SHP77 treated with DMSO at 0.1 percent for 48 hours (cell line): ENCODE measurements around the gene SLC35B2.

Experiments
- DNase-seq: peaks from one replicate; lab custom pipeline; 2025; lab: John Stamatoyannopoulos, UW

Gene SLC35B2, protein sequence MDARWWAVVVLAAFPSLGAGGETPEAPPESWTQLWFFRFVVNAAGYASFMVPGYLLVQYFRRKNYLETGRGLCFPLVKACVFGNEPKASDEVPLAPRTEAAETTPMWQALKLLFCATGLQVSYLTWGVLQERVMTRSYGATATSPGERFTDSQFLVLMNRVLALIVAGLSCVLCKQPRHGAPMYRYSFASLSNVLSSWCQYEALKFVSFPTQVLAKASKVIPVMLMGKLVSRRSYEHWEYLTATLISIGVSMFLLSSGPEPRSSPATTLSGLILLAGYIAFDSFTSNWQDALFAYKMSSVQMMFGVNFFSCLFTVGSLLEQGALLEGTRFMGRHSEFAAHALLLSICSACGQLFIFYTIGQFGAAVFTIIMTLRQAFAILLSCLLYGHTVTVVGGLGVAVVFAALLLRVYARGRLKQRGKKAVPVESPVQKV

DNA sequence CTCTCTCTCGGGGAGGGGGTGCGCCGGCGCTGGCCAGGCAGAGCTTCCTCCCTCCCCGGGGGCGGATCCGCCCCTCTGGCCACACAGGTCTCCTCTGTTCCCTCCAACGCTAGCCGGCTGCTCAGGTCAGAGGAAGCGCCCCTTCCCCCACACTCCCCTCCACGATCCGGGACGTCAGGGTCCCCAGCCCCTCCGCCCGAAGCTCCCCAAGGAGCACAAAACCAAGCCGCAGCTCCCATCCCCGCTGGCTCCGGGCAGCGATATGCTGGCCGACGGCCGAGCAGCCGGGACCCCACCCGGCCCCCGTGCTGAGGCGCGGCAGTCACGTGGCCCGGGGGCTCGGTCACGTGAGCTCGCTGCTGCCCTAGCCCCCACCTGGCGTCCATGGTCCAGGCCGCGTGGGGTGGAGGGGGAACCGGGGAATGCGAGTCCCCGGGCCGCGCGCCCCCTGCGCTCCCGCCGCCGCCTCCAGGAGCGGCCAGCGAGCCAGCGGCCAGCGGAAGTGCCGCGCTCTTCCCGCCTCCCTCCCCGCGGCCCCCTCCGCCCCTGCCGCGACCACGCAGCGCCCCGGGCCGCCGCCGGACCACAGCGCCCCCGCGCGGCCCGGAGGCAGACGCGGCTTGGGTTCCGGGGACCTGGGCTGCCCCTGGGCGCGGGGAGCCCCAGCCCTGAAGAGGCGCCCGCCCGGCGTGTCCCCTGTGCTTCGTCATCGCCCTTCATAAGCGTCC lies at the start of gene SLC35B2:
Gene SLC35B2 (minus strand): TSS at position 504 of the 728 bp plus-strand sequence. CDS start 118 bp downstream, at position 386.
- no peak for DNase-seq

DNA sequence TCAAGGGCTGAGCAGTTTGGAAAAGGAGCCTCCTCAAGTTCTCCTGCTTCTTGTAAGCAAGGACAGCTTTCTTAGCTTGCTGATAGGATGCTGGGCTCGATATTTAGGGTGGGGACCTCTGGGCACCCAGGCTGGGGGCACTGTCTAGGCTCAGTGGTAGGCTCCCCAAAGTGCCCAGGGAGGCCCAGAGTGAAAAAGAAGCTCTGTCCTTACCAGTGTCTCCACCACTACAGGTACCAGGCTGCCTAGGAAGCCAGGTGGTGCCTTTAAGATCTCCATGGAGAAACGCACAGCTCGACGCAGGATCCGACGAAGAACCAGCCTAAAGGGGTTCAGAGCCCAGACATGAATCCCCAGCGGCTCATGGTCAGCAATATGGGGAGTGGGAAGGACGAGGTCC lies 49.4 kb upstream of the SLC35B2 start:
- DNase-seq, result no peak

DNA sequence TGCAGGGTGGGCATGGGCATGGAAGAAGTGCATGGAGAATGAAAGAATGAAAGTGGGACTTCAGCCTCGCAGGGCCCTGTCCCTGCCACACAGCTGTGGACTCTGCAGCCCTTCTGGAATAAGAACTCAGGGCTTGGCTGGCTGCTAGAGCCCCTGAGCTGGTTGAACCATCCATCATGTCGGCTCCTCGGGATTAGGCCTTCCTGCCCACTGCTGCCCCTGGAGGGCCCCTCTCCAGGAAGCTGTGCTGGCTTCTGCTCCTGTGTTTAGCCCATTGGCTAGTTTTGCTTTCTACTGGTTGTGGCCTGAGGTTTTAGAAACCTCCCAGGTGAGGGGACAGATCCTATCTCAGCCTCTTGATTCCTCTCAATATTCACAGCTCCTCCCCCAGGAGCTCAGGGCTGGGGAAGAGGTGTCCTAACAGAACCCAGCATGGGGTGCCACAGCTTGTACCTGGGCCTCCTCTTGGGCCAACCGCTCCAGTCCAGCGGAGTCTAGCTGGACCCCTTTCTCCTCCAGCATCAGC lies 47.9 kb upstream of the SLC35B2 start:
- DNase-seq, result no peak

DNA sequence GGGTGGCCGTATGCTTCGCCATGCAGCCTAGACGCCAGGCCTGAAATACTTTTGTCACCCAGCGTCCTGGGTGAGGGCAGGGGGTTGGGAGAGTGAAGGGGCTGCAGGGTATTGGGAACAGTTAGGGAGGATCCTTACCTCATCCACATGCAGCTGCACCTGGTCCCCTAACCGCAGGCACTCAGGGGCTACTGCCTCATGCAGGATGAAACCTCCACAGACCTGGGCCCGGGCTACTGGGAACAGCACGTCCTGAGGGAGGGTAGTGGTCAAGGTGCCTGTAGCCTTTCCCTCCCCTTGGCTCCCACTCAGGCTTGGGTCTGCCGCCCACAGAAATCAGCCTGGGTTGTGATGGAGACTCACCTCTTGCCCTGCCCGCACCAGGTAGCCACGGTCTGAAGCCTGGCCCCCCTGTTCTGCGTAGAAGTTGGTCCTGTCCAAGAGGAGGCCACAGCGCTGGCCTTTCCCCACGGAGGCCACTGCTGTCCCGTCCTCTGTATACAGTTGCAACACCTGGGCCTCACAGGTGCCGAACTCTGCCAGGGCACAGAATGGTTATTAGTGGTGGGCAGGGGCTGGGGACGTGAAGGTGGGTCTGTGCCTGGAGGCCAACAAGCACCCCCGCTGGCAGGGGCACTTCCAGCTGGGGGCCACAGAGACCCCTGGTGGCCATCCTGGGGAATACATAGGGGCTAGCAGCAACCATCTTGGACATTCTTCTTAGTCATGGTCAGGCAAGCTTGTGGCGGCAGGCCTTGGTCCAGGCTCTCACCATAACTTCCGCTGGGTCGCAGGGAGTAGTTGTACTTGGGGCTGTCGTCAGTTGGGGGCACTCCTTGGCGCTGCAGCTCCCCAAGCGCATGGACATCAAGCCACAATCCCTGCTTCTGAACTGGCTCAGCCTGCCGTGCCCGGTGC lies 47.2 kb upstream of the SLC35B2 start:
- no peak for DNase-seq

DNA sequence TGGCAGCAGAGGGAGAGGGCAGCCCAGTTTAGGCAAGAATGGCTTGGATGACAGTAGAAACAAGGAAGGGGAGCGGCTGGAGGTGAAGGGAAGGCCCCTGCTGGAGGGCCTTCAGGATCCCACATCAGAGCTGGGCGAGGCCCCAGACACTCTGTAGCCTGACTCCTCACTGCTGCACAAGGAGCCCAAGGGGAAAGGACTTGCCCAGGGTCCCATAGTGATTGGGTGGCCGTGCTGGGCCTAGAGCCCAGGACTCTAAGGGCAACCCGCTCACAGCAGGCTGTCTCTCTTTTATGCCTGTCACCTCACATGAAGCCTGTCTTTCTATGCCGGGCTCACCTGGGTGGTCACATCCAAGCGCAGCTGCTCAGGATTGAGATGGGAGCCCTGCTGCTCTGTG lies 46.5 kb upstream of the SLC35B2 start:
- DNase-seq, result no peak

DNA sequence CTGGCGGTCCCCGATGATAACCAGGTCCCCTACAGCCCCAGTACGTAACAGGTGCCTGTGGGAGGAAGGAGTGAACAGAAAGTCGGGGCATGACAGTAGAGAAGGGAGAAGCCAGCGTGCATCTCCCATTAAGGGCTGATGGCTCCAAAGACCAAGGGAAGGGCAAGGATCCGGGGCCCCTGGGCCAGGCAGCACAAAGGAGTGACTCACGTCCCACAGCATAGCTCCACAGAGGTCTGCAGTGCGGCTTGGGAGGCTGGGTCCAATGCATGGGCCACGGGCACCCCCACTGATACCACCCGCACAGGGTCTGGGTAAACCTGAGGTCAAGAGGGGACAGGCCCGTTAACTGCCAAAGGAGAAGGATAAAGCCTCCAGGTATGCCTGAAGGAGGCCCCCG lies 45.5 kb upstream of the SLC35B2 start:
- no peak for DNase-seq

DNA sequence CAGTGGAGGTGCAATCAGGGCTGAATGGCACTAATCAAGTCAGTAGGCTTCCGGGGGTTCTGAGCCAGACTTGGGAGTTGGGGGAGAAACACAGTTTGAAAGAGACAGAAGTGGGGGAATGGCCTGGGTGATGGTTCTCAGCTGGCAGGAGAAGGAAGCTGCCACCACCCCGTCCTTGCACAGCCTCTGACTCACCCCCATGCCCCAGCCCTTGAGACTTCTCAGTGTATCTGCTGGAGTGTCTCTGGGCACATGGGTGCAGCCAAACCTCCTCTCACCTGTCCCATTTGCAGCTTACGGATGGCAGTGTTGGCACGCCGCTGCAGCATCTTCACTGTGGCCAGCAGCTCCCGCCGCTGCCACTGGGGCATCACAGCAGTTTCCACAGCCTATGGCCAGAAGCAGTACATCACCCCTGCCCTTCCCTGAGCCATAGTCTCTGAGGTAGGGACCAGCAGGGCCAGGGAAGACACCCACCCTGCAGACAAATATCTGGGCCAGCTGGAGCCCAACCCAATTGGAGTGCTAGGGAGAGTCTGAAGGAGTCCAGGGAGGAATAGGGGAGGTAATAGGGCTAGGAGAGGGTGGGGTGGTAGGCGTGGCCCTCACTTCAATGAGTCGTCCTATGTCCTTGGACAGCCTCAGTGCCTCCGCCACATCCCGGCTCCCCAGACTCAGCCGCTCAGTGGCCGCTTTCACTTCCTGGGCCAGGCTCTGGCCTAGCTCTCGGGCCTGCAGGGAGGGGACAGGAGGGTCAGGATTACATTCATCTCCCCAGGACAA lies 44.6 kb upstream of the SLC35B2 start:
- DNase-seq, result no peak

DNA sequence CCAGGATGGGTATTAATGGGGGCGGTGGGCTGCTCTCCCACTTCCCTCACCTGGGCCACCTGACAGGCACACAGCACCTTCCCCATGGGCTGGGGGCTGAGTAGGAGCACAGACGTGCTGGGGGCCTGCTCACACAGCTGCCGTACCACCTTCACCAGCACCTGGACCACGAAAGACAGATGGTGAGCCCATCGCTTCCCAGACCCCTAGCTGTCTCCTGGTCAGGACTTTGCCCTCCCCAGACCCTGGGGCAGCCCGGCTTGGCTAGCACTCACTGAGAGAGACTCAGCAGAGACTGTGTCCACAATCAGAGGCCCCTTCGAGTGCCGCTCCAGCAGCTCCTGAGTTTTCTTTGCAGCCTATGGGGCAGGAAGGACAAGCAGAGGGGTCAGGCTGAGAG lies 43.8 kb upstream of the SLC35B2 start:
- DNase-seq, result no peak

DNA sequence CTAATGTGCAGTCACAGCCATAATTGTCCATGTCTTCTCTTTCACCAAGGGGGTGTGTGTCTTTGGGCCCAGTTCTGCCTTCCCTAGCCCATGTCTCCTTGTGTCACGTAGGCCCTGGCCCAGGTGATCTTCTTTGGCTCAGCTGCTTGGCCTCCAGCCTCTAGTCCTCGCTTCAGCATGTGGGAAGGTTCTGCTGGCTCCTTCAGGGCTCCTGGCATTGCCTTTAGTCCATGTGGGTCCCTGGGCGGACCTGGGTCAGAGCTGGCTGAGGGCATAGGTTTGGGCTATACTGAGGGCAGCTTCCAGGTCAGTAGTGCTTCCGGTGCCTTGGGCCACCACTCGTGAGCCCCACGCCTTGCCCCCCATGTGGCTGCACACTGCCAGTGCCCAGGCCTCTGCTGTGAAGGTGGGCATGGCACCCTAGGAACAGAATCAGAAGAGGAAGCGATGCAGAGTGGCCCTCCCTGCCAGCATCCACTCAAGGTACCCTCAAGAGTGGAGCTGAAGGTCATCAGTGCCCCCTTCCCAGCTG lies 43.0 kb upstream of the SLC35B2 start:
- DNase-seq, result no peak

DNA sequence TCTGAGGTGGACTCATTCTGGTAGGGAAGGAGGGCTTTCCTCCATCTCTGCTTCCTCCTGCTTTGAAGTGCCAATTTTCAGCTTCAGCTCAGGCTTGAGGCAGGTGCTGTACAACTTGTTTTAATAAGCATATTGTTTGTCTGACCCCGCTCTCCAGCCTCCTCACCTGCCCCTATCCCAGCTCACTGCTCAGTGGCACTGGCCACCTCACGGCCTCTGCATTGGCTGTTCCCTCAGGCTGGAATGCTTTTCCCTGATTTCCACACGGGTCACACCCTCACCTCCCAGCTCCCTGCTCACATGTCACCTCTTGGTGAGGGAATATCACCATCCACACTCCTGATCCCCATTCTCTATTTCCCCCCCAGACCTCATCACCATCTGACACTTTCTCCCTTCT lies 41.5 kb upstream of the SLC35B2 start:
- DNase-seq, result no peak

DNA sequence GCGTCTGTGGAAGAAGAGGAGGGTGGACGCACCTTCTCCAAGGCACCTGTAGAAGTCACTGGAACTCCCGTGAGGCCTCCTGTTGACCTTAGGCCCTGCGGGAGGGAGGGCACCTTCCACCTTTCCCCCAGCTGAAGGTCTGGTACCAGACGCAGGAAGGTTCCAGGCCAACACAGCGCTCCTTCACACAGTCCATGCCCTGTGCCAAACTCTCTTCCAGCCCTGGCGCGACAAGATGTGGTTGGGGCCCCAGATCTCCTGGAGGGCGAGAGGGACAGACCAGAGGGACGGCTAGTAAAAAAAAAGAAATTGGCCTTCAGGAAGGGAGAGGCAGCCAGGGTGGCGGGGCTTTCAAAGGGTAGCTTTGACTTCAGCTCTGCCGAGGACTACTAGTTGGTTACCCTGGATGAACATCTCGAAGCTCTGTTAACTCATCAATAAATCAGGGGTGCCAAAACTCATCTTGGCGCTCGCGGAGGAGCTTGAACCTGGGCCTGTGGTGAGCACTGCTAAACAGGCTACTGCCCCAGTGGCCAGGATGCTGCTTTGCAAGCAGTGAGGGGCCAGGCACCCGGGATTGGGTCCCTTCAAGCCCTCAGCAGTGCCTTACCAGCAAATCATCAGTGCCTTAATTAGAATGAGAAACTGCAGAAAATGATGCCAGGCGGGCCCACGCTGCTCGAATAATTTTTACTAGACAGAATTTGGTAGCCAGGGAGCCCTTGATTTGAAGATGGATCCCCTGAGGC lies 40.9 kb upstream of the SLC35B2 start:
- DNase-seq, result no peak

DNA sequence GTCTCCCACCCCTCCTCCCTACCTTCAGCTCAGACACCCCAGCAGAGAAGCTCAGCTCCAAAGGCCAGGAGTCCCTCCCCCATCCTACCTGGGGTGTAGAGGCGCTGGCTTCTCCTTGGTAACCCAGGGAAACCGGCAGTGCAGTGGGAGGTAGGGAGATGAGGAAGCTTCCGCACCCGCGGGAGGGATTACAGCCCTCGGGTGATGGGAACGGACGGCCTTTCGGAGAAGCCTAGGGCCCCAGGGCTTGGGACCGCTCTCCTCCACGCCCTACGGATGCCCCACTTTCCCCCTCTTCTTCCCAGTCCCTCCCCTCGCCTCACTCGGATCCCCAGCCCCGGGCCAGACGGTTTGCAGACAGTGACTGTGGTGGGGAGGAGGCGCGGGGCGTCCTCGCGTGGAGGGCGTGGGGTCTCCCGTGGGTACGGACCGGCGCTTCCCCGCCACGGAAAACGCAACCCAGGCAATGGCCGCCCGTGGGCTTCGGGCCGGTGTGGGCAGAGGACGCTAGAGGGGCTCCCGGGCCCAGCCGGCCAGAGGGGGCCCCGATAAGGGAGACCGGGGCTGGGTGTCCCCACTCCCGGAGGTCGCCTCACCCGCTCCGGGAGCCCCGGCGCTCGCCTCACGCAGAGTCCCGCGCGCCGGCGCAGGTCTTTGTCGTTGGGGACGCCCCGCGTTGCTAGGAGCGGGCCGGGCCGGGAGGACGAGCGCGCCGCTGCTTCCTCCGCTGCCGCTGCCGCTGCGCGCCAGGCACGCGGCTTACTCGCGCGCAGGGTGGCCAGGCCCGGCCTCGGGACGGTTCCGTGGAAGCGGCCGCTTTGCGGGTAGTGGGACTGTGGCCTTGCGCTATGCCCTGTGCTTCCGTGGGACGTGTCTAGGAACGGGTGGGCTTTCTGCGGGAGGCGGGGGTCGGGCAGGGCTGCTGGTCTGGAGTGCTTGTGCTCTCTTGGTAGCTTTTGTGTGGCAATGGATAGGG lies 40.0 kb upstream of the SLC35B2 start:
- DNase-seq, result no peak

DNA sequence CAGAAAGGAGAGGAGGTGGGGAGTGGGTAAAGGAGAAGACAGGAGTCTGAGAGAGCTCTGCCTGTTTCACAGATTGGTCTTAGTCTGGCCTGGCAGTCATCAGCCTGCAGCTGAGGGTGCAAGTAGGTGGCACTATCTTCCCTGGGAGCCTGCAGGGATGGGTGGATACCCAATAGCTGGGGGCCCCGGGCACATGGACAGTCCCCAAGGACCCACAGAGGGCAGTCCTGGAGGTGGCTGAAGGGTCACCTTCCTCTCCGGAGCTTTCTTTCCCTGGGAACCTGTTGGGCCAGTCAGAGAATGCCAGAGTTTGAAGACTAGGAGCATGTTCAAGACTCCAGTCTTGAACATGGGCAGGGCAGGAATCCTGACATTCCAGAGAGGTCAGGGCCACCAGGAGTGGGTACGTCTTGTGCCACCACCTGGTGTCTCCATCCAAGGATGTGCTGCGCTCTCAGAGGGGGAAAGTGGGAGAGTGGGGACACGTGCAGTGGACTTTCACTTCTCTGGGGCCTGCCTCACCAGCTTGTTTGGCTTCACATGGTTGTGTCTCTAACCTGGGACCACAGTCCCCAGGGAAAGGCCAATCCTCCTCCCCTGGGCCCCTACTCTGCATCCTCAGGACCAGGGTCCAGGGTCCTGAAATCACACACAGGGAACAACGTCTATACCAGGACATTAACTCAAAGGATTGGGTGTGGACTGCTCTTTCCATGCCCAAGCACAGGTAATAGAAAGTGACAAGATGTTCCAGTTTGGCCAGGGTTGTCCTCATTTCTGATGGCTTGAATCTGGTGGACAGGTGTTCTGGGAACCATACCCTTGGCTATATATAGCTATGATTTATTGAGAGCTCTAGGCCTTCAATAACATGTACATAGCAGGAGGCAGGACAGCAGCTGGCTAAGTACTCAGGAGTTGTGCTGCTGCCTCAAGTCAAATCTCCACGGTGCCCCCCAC lies 37.8 kb upstream of the SLC35B2 start:
- no peak for DNase-seq

DNA sequence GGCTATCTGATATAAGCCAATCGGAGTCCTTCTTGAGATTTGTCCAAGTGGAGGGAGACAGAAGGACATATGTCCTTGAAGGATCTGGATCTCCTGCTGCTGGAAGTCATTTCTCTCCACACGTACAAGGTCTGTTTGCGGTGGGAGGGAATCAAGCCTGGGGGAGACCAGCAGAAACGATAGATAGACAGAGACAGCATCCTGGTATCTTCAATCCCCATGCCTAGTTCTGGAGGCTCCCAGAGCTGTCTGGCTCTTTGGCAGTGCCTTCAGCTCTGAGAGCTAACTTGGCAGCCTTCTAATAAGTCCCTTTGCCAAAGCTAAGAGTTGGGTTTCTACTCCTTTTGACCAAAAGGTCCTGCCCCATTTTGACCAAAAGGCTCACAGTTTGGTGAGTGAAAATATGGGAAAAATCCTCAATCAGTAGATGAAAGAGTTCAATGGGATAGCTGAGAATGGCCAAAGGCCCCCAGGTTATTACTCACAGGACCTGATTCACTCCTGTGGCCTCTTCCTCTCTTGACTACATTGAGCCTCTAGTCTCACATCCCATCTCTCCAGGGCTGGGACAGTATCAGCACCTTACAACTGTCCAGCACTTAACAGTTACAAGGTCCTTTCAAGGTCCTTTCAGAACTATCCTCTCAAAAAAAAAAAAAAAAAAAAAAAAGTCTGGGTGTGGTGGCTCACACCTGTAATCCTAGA lies 35.5 kb upstream of the SLC35B2 start:
- DNase-seq, result no peak

DNA sequence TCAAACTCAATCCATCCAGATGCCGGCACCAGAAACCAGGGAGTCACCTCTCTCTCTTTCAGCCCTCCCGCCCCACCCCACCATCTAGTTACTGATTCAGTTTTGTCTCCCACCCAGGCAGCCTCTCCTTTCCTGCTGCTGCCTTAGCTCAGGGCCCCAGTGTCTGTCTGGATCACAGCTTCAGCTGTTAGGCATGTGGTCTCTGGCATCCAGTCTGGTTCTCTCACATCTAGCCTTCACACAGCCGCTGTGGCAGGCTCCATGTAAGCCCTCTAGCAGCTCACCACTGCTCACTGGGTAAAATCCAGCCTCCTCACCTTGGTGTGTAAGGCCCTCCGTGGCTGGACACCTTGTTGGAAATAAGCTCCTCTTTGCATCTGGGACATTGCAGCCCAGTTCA lies 34.5 kb upstream of the SLC35B2 start:
- no peak for DNase-seq

DNA sequence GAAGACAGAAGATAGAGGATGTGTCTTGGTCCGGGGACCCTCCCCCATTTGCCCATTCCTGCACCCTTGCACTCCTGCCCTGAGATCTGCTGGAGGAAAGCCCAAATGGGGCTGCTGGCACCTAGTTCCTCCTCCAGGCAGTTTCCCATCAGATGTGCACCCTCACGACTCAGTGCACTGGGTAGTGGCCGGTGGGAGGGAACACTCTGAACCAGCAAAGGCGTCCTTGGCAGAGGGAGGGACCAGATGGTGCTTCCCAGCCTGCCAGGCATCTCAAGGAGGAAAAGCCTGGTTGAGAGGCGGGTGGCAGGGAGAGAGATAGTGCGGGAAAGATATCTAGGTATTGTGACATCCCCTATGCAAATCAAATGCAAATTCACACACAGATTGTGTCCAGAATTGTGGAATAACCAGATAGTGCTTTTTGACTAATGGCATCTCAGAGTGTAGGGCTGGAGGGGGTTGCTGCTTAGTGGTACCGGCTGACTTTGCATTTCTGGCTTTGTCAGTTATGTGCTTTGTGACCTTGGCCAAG lies 32.5 kb upstream of the SLC35B2 start:
- no peak for DNase-seq

DNA sequence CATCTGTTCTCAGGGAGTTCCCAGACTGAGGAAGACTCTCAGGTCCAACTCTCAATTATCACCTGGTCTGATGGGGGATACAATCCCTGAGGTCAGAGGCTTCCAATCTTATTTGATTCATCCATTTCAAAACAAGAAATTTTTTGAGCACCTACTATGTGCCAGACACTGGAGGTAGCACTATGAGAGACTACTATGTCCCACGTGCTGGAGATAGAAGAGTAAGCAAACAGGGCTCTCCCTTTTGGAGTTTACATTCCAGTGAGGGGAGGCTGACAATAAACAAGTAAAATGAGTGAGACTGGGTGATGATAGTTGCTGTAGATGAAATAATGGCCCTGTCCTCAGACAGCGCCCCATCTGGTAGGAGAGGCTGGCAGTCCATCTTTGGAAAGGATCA lies 29.4 kb upstream of the SLC35B2 start:
- no peak for DNase-seq
